ENCODE data around the gene MRPL24. TPM values are rescaled to one million over a fixed set of nuclear protein-coding genes. Genes with fewer than 3 reads are reported as not detected.

The MRPL24 gene
- polyA plus RNA-seq, 10 donors, result 58.4 to 72.1 (median 65.6) TPM

DNA sequence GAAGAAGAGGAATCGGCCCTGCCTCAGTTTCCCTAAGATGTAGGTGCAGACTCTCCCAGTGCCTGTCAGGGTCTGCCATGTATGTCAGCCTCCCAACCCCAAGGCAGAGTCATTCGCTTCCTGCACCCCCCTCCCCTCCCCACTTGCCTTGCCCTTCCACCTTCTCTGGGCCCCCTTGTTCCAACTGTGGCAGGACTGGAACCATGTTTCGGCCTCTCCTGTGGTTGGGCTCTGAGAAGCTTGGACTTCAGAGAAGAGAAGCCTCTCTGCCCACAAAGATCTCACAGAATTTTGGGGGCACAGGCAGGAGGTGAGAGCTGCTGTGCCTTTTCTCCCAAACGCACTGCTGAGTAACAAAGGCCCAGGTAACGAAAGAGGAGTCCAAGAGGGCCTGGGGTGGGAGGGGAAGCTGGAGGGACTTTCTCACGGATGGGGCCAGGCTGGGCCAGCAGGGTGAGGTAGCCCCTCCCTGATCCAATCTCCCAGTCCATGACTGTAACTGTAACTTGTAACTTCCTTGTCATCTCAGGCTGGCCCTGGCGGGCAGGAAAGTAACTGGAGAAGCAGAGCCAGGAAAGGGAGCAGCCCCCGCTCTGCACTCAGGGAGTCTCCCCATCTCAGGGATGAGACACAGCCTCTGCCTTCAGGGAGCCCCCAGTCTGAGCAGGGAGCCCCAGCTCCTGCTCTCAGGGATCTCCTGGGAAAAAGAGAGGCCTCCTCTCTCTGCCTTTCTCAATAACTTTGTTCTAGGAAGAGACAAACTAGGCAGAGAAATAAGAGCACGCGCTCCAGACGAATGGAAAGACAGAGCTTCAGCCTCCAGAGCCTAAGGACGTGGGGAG, 46.8 kb downstream of the MRPL24 start:
- peak in 1 of 3 donors; percentile 49 for DNase-seq

DNA sequence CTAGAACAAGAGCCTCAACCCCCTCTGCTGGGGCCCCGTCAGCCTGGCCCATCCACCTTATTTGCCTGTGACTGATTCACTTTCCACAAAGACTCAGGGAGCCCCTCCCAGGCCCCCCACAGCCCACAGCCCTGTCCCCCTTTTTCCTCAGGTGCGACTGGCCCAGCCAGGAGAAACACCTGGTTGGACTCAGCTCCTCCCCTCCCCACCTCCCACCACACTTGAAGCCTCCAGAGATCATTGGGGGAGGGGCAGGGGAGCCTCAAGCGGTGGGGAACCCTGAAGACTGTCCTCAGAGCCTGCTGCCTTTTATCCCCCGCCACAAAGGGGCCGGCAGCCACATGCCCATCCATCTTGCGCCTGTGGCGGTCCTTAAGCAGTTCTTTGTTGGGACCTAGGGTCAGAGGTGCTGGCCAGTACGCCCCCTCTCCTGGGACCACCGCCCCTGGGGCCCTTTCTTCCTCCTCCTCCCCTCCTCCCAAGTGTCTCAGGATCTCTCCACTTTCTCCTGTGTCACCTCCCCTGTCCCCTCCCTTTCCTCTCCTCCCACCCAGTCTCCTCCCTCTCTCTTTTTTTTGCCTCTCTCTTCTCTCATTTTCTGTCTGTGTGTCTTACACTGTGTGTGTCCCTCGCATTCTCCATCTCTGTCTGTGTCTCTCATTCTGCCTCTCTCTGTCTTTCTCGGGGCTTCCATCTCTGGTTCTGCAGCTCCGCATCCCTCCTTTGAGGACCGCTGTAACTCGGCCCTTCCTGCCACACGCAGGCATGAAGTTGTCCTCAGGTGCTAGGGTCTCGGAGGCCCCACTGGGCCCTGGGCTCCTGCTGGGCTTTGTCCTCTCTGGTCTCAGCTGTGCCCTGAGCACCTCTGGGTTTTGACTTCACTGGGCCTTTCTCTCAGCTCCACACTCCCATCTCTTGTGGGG, 47.7 kb downstream of the MRPL24 start:
- peak in 1 of 3 donors; percentile 60 for DNase-seq

DNA sequence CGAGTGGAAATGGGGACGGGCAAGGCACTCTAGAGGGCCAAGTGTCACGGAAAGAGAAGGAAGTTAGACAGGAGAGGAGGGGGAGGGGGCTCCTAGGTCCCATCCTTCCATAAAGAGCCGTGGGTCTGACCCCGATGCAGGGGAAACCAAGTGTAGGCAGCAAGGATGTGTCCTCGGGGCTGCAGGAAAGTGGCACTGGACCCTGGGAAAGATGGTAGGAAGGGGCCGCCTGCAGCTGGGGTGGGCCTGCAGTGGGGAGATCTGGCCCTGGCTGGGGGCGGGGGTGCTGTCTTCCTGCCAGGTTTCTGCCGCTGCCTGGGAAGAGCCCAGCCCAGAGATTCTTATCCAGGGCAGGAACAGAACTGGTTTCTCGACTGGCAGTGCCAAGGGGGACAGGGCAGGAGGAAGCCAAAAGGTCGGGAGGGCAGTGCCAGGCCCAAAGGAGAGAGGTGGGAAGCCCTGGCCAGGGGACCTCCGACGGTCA, 48.4 kb downstream of the MRPL24 start:
- DNase-seq, result peak in 1 of 3 donors; percentile 55

DNA sequence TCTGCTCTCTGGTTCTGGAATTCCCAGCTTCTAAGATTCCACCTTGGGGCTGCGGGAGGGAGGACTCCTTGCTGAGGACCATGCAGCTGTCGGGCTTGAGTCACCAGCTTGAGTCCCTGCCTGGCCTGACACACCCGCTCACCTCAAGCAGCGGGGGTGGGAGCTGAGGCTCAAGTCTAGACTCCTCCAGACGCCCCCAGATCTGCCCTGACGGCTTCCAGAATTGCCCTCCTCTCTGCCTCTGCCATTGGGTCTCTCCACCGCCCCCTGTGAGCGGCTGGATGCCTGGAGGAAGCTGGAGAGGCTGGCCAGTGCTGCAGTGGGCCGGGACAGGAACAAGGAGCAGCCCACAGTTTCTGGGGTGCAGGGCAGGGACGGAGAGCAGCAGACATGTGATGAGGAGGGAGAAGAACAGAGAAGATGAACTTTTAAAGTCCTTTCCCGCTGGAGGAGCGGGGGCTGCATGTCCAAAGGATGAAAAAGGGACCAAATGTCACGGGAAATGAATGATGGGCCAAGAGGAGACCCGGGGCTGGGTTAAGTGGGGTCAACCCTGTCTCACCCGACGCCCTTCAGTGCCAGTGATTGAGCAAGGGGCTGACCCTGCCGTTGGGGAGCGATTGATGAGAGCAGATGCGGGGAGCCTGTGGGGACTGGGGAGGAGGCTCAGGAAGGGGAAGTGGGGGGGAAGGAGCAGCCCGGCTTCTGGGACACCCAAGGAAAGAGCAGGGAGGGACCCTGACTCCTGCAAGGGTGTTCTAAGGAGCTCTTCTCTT, 49.0 kb downstream of the MRPL24 start:
- peak in 2 of 3 donors; percentile 56 to 65 for DNase-seq

- no peak for DNase-seq
These were observed 49.7 kb downstream of the MRPL24 start for GRCh38 chr1:156691191-156691590.

GRCh38 chr1:156690675-156691036, 50.2 kb downstream of the MRPL24 start:
- DNase-seq, result peak in 1 of 3 donors; percentile 54

- DNase-seq, result no peak
These were observed 50.8 kb downstream of the MRPL24 start for GRCh38 chr1:156689953-156690674.

GRCh38 chr1:156689035-156689952, 51.6 kb downstream of the MRPL24 start:
- peak; percentile 77 to 95 (median 84) for DNase-seq

Other genes starting within 250 kb of the MRPL24 start
- gene MEF2D, start 240.3 kb downstream of the MRPL24 start, polyA plus RNA-seq (ENCODE audit: insufficient read length in 10 of 10), result 10 to 100 TPM; 37.3 to 66.8 (median 59.9) TPM
- 10 to 100 TPM in 2 of 10 donors, 1 to 10 TPM in 8; 5.3 to 11.5 (median 7.3) TPM for gene IQGAP3, start 168.5 kb downstream of the MRPL24 start, polyA plus RNA-seq (ENCODE audit: insufficient read length in 10 of 10)
- under 1 TPM in 8 of 10 donors, not detected in 2; 0.18 to 0.94 (median 0.40) TPM for gene TTC24, start 161.4 kb downstream of the MRPL24 start, polyA plus RNA-seq (ENCODE audit: insufficient read length in 10 of 10)
- gene NAXE, start 149.3 kb downstream of the MRPL24 start, polyA plus RNA-seq (ENCODE audit: insufficient read length in 10 of 10), result 10 to 100 TPM; 23.5 to 38.4 (median 28.9) TPM
- gene GPATCH4, start 139.6 kb downstream of the MRPL24 start, polyA plus RNA-seq (ENCODE audit: insufficient read length in 10 of 10), result 10 to 100 TPM; 23.4 to 36.7 (median 29.4) TPM
- under 1 TPM in 8 of 10 donors, not detected in 2; 0.13 to 0.98 (median 0.27) TPM for gene HAPLN2, start 121.7 kb downstream of the MRPL24 start, polyA plus RNA-seq (ENCODE audit: insufficient read length in 10 of 10)
- 1 to 10 TPM; 1.7 to 5.7 (median 2.1) TPM for gene BCAN, start 99.0 kb downstream of the MRPL24 start, polyA plus RNA-seq (ENCODE audit: insufficient read length in 10 of 10)
- gene NES, start 63.7 kb downstream of the MRPL24 start, polyA plus RNA-seq (ENCODE audit: insufficient read length in 10 of 10), result 1,000 to 10,000 TPM in 1 of 10 donors, 100 to 1,000 TPM in 9; 584 to 1,081 (median 826) TPM
- gene CRABP2, start 35.5 kb downstream of the MRPL24 start, polyA plus RNA-seq (ENCODE audit: insufficient read length in 10 of 10), result 100 to 1,000 TPM; 191 to 363 (median 287) TPM
- gene METTL25B, start 12.6 kb downstream of the MRPL24 start, polyA plus RNA-seq (ENCODE audit: insufficient read length in 10 of 10), result 10 to 100 TPM; 13.7 to 27.2 (median 18.3) TPM
- 10 to 100 TPM; 20.9 to 28.4 (median 25.2) TPM for gene ISG20L2, start 12.3 kb downstream of the MRPL24 start, polyA plus RNA-seq (ENCODE audit: insufficient read length in 10 of 10)
- gene HDGF, start 10.6 kb upstream of the MRPL24 start, polyA plus RNA-seq (ENCODE audit: insufficient read length in 10 of 10), result 100 to 1,000 TPM; 117 to 171 (median 142) TPM
- gene PRCC, start 26.4 kb upstream of the MRPL24 start, polyA plus RNA-seq (ENCODE audit: insufficient read length in 10 of 10), result 10 to 100 TPM; 49.9 to 78.1 (median 64.9) TPM
- gene SH2D2A, start 75.8 kb upstream of the MRPL24 start, polyA plus RNA-seq (ENCODE audit: insufficient read length in 10 of 10), result 1 to 10 TPM in 1 of 10 donors, under 1 TPM in 9; 0.24 to 1.8 (median 0.67) TPM
- under 1 TPM; 0.20 to 0.54 (median 0.33) TPM for gene INSRR, start 118.0 kb upstream of the MRPL24 start, polyA plus RNA-seq (ENCODE audit: insufficient read length in 10 of 10)
- 1 to 10 TPM in 2 of 10 donors, under 1 TPM in 8; 0.17 to 1.1 (median 0.60) TPM for gene NTRK1, start 119.8 kb upstream of the MRPL24 start, polyA plus RNA-seq (ENCODE audit: insufficient read length in 10 of 10)
- 10 to 100 TPM; 18.1 to 30.3 (median 22.0) TPM for gene PEAR1, start 152.6 kb upstream of the MRPL24 start, polyA plus RNA-seq (ENCODE audit: insufficient read length in 10 of 10)
- gene LRRC71, start 179.5 kb upstream of the MRPL24 start, polyA plus RNA-seq (ENCODE audit: insufficient read length in 10 of 10), result 1 to 10 TPM in 3 of 10 donors, under 1 TPM in 7; 0.22 to 1.2 (median 0.81) TPM

All from muscle of back (tissue), 11 donors.